22Rv1 (cell line): ENCODE data around the gene DNAJC7.

Experiments
- H3K27ac ChIP-seq: fragments of 450-650 bp; 2 replicates; pipeline ENCODE4 v1.5.1; 2017
- ZFX ChIP-seq: fragments of 450-650 bp; IDR thresholded peaks from 2 replicates; pipeline ENCODE4 v1.6.1; 2017; ENCODE audit warnings: antibody characterized with exemption, borderline replicate concordance
- TF ChIP-seq, protein P1 (sequence below): fragments of 450-650 bp; IDR thresholded peaks from 2 replicates; pipeline ENCODE4 v1.5.1; 2017; ENCODE audit warnings: mild to moderate bottlenecking

The DNAJC7 gene

DNA sequence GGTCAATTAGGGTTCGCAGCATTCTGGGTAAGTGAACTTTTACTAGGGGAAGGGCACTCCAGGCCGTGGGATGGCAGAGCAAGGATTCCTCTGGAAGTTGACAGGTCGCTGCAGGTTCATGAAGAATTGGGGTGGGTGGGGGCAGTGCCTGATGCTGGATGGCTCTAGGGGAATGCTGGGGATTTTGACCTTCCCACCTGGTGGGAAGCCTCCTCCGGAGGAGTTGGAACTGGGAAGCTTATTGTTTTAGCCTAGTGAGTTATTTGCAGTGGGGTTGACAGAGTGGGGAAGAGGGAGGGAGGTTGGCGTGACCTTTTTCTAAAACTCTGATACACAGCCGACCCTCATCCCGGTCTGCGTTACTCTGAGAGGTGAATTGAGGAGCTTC is 33.8 kb upstream of the DNAJC7 start:
- no peak overlapping the region for H3K27ac ChIP-seq
- TF ChIP-seq ZFX: no peak
- TF ChIP-seq, protein P1, sequence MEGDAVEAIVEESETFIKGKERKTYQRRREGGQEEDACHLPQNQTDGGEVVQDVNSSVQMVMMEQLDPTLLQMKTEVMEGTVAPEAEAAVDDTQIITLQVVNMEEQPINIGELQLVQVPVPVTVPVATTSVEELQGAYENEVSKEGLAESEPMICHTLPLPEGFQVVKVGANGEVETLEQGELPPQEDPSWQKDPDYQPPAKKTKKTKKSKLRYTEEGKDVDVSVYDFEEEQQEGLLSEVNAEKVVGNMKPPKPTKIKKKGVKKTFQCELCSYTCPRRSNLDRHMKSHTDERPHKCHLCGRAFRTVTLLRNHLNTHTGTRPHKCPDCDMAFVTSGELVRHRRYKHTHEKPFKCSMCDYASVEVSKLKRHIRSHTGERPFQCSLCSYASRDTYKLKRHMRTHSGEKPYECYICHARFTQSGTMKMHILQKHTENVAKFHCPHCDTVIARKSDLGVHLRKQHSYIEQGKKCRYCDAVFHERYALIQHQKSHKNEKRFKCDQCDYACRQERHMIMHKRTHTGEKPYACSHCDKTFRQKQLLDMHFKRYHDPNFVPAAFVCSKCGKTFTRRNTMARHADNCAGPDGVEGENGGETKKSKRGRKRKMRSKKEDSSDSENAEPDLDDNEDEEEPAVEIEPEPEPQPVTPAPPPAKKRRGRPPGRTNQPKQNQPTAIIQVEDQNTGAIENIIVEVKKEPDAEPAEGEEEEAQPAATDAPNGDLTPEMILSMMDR: no peak

DNA sequence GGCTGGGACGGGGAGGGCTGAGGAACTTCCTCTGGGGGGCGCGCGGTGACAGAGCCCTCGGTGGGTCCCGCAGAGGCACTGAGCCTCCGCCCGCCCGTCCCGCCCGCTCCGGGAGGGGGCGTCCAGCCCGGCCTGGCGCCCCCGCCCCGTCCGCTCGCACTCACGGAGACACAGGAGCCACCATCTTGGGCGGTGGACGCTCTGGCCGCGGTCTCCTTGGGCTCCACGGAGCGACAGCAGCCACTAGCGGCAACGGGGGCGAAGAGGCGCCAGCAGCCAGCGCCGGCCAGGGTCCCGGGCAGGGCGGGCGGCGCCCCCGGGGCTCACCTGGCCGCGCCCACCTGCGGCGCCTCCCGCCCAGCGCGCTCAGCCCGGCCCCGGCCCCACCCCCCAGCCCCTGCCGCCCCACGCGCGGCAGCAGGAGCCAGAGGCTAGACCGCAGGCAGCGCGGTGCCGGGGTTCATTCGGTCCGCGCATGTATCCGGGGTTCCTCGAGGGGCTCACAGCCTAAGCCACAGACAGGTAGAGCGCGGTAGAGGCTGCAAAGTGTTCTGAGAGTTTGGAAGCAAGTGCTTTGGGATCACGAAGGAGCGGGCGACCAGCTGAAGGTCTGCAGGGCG is 33.3 kb upstream of the DNAJC7 start, which contains the start of gene C17orf113:
Gene C17orf113 (minus strand): TSS at position 209 of the 620 bp plus-strand sequence. CDS start 7,225 bp downstream, outside the sequence.
- H3K27ac ChIP-seq: no peak within 1 kb of the TSS; the same call in 1 of the 2 replicates
- TF ChIP-seq, protein P1: peak; percentile 58
- no peak for TF ChIP-seq ZFX

DNA sequence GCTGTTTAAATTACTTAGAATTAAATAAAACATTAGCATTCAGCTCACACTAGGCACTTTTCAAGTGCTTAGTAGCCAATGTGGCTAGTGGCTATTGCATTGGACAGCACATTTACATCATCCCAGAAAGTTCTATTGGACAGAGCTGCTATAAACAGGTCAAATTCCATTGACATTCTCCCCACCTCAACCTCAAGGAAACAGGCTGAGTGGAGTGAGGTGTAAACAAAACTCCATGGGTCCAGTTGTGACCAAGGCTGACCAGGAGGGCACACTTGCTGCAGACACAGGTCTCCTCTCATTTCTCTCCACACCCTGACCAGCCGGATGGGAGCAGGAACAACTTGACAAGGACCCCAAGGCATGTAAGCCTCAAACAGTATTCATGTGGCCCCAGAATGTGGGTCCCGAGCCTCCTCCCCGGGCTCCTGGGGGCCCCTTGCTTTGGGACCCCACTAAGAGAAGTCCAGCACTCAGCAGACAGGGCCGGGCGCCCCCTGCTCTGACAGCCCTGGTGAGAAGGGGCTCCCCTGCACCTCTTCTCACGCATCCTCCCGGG is 32.7 kb upstream of the DNAJC7 start:
- TF ChIP-seq, protein P1: no peak
- no peak for TF ChIP-seq ZFX
- H3K27ac ChIP-seq: no peak overlapping the region; the same call in 1 of the 2 replicates

DNA sequence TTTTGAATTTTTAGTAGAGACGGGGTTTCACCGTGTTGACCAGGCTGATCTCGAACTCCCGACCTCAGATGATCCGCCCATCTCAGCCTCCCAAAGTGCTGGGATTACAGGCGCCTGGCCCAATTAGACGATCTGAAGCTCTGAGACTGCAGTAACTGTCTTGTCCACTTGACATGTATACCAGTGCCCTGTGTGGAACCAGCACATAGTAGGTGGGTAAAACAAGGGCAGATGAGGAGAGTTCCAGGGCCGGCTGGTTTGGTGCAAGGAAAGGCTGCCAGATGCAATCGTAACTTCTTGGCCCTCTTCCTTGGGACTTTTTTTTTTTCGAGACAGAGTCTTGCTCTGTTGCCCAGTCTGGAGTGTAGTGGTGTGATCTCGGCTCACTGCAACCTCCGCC is 30.1 kb upstream of the DNAJC7 start:
- H3K27ac ChIP-seq: no peak overlapping the region
- TF ChIP-seq, protein P1: no peak
- no peak for TF ChIP-seq ZFX

DNA sequence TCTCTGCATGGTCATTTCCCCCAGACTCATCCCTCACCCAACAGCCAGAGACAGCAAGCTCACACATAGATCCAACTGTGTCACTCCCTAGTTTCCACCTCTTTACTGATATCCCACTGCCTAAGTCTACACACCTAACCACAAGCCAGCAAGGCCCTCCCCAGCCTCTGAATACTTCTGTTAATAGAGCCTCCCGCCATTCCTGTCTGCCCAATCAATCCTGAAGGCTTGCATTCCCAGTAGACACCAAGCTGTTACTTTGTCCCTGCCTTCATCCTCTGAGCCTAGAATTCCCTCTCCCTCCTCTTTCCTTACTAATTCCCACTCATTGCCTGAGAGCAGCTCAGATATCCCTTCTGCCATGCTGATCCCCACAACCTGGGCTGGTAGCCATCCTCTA is 28.5 kb upstream of the DNAJC7 start:
- TF ChIP-seq, protein P1: no peak
- no peak for TF ChIP-seq ZFX
- no peak overlapping the region for H3K27ac ChIP-seq

DNA sequence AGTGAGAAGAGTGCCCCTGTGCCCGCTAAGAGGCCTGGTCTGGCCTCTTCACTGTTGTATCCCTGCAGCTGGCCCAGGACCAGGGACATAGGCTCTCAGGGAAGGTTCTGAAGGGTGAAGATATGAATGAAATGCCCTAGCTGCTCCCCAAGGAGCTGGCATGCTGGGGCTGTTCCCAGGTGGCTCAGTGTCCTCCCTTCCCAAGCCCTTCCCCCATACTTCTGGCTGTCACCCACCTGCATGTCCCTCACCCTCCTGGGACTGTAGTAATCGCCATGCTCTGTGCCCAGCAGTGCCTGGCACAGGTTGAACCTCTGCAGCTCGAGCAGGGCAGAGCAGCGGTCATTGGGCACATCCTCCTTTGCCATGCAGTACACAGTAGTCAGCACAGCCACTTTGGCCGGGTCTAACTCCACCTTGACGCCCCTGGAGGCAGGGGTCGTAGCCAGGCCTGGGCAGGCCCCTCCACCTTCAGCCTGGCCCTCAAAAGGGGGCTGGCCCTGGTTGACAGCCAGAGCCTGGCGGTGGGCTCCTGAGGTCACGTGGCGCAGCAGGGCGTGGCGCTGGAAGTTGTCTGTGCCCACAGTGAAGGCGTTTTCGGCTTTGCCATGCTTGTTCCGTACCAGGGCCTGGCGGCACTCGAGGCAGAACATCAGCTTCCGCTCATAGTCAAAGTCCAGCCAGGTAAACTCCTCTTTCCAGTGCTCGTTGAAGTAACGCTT is 25.5 kb upstream of the DNAJC7 start:
- no peak for TF ChIP-seq ZFX
- TF ChIP-seq, protein P1: no peak
- H3K27ac ChIP-seq: no peak overlapping the region

DNA sequence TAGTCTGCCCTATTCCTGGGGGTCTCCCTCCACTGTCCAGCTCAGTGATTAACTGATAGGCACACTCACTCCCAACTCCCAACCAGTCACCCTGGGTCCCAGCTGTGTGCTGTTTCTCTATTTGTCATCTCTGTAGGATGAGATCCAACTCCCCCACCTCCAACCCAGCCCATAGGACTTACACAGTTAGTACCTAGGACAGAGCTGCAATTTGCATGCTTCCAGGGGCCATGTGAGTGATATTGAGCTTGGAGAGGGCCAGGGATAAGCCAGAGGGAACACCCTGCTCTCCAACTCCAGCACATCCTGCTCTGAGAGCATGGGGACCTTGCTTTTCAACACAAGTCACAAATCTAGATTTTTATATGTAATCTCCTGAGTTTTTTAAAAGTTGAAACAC is 24.4 kb upstream of the DNAJC7 start:
- TF ChIP-seq, protein P1: no peak
- no peak for TF ChIP-seq ZFX
- H3K27ac ChIP-seq: no peak overlapping the region
